ENCODE measurements around the gene HPS6. TPM values are rescaled to one million over a fixed set of nuclear protein-coding genes. Genes with fewer than 3 reads are reported as not detected.

Gene HPS6
- total RNA-seq, 1 experiment from 2014 or later: 31.7 TPM

DNA sequence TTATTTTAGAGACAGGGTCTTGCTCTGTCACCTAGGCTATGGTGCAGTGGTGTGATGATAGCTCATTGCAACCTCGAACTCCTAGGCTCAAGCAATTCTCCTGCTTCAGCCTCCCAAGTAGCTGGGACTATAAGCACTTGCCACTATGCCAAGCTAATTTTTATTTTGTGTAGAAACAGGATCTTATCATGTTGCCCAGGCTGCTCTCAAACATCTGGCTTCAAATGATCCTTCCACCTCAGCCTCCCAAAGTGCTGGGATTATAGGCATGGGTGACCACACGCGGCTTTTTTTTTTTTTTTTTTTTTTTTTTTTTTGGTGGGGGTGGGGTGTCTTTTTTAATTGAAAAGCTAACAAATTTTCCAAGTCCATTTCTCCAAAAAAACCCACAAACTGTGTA, 18.4 kb downstream of the HPS6 start:
- Histone ChIP-seq H2AFZ (ENCODE audit: low read depth, low read length, poor library complexity, severe bottlenecking) (no peak overlapping the region), H3K9me2 (ENCODE audit: insufficient read depth) (no peaks in the 10 kb centered on the region), H3K4me2 (ENCODE audit: low read length) (no peak overlapping the region), H3K4me3 (replicated peaks in 1 of 2; ENCODE audit: low read depth in 1 of 2, low read length in 2 of 2) (no peak overlapping the region), H4K20me1 (ENCODE audit: insufficient read depth) (no peaks in the 10 kb centered on the region), H3K27ac (ENCODE audit: low read depth, low read length) (no peak overlapping the region), H3K9me3 (ENCODE audit: control insufficient read depth in 1 of 2, insufficient read depth in 1 of 2, low read depth in 1 of 2, low read length in 2 of 2) (no peaks in the 10 kb centered on the region), H3K4me1 (ENCODE audit: control insufficient read depth in 1 of 2, insufficient read depth in 2 of 2, low read length in 2 of 2) (no peaks in the 10 kb centered on the region), H3K27me3 (ENCODE audit: insufficient read depth, low read length) (peaks cover 6% of the 10 kb centered on the region; the same call in 1 of the 2 replicates), H3K9ac (ENCODE audit: low read length) (no peak overlapping the region), H3K79me2 (ENCODE audit: insufficient read depth, low read length) (no peaks in the 10 kb centered on the region), H3K36me3 (ENCODE audit: control insufficient read depth in 1 of 2, insufficient read depth in 2 of 2, low read length in 2 of 2) (no peaks in the 10 kb centered on the region)
- intact Hi-C loops (cut with micrococcal nuclease): no loop called here
- ChIA-PET CTCF (interaction anchor here (1.1 to 1.9 kb wide), 3 partner anchors 10 to 243 kb away, joined by 3 to 13 read pairs (median 8); no protein-coding TSS in a partner anchor), RAD21 (ENCODE audit: low non-redundant PET in 1 of 2, low total read pairs in 2 of 2, uncharacterized antibody in 2 of 2, unreplicated experiment in 2 of 2) (no interaction called here), POLR2A (no interaction called here)
- TF ChIP-seq JUND (IDR thresholded peaks at IDR 0.05) (no peak), EZH2 (IDR thresholded peaks at IDR 0.05) (no peak), ELF1 (IDR thresholded peaks at IDR 0.05; ENCODE audit: borderline replicate concordance, low read depth) (no peak), RAD21 (IDR thresholded peaks at IDR 0.05; ENCODE audit: low read depth) (no peak), TCF7L2 (IDR thresholded peaks at IDR 0.05; ENCODE audit: borderline replicate concordance, extremely low read depth, insufficient read depth, insufficient read length) (no peak), ZNF274 (IDR thresholded peaks at IDR 0.05; ENCODE audit: low read depth, low read length) (no peak), ZFX (IDR thresholded peaks at IDR 0.05) (no peak), POLR2AphosphoS5 (IDR thresholded peaks at IDR 0.05; ENCODE audit: low read depth, low read length) (no peak), POLR2A (IDR thresholded peaks at IDR 0.05; ENCODE audit: borderline replicate concordance, extremely low read depth, insufficient read depth, insufficient read length) (no peak), EZH2phosphoT487 (IDR thresholded peaks at IDR 0.05; ENCODE audit: borderline replicate concordance) (no peak), YY1 (IDR thresholded peaks at IDR 0.05; ENCODE audit: extremely low read depth, insufficient replicate concordance, low read depth, low read length) (no peak), EGR1 (IDR thresholded peaks at IDR 0.05; ENCODE audit: low read depth) (no peak)
- TF ChIP-seq, protein P1, sequence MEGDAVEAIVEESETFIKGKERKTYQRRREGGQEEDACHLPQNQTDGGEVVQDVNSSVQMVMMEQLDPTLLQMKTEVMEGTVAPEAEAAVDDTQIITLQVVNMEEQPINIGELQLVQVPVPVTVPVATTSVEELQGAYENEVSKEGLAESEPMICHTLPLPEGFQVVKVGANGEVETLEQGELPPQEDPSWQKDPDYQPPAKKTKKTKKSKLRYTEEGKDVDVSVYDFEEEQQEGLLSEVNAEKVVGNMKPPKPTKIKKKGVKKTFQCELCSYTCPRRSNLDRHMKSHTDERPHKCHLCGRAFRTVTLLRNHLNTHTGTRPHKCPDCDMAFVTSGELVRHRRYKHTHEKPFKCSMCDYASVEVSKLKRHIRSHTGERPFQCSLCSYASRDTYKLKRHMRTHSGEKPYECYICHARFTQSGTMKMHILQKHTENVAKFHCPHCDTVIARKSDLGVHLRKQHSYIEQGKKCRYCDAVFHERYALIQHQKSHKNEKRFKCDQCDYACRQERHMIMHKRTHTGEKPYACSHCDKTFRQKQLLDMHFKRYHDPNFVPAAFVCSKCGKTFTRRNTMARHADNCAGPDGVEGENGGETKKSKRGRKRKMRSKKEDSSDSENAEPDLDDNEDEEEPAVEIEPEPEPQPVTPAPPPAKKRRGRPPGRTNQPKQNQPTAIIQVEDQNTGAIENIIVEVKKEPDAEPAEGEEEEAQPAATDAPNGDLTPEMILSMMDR (IDR thresholded peaks at IDR 0.05 in 2 of 3, conservative IDR thresholded peaks at IDR 0.05 in 1 of 3; ENCODE audit: borderline replicate concordance in 1 of 3, insufficient read depth in 1 of 3, low read depth in 2 of 3, low read length in 2 of 3): no peak
- TF ChIP-seq, protein P2, sequence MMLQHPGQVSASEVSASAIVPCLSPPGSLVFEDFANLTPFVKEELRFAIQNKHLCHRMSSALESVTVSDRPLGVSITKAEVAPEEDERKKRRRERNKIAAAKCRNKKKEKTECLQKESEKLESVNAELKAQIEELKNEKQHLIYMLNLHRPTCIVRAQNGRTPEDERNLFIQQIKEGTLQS (IDR thresholded peaks at IDR 0.05): no peak
- TF ChIP-seq, protein P3, sequence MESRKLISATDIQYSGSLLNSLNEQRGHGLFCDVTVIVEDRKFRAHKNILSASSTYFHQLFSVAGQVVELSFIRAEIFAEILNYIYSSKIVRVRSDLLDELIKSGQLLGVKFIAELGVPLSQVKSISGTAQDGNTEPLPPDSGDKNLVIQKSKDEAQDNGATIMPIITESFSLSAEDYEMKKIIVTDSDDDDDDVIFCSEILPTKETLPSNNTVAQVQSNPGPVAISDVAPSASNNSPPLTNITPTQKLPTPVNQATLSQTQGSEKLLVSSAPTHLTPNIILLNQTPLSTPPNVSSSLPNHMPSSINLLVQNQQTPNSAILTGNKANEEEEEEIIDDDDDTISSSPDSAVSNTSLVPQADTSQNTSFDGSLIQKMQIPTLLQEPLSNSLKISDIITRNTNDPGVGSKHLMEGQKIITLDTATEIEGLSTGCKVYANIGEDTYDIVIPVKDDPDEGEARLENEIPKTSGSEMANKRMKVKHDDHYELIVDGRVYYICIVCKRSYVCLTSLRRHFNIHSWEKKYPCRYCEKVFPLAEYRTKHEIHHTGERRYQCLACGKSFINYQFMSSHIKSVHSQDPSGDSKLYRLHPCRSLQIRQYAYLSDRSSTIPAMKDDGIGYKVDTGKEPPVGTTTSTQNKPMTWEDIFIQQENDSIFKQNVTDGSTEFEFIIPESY (IDR thresholded peaks at IDR 0.05; ENCODE audit: extremely low read depth, insufficient replicate concordance, low read length): no peak
- no TSS peak for BruUV-seq (replicated peaks)
- ATAC-seq (no peak), DNase-seq (ENCODE audit: low read depth, low spot score) (no peak)

All from HCT116 (cell line).